NB4 (cell line): ENCODE data around the gene PDS5B.

Experiments
- DNase-seq: peaks from one replicate; pipeline ENCODE4 v3.0.0; 2010; ENCODE audit warnings: low read depth
- H3K4me3 ChIP-seq: one replicate; pipeline ENCODE4 v1.5.1; 2011; ENCODE audit warnings: mild to moderate bottlenecking, low read depth, low read length, moderate library complexity
- MYC ChIP-seq: IDR thresholded peaks from 2 replicates; pipeline ENCODE4 v1.6.1; 2011; ENCODE audit warnings: low read depth, low read length
- POLR2A ChIP-seq: IDR thresholded peaks from 2 replicates; pipeline ENCODE4 v1.6.1; 2011; ENCODE audit warnings: mild to moderate bottlenecking; ENCODE audit not compliant: insufficient read length; ENCODE audit errors: extremely low read depth
- TF ChIP-seq, protein P1 (sequence below): IDR thresholded peaks from 2 replicates; pipeline ENCODE4 v1.6.1; 2011; ENCODE audit warnings: low read depth, low read length
- TF ChIP-seq, protein P2 (sequence below): IDR thresholded peaks from one replicate; pipeline ENCODE4 v1.5.1; 2012; ENCODE audit warnings: low read depth, low read length

The PDS5B gene

DNA sequence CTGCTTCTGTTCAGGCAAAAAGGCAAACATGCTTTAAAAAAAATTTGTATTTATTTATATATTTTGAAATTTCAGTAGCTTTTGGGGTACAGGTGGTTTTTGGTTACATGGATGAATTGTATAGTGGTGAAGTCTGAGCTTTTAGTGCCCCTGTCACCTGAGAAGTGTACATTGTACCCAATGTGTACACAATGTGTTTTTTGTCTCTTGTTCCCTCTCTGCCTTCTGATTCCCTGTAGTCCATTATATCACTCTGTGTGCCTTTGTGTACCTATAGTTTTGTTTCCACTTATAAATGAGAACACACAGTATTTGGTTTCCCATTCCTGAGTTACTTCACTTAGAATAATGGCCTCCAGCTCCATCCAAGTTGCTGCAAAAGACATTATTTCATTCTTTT lies 77.4 kb downstream of the PDS5B start:
- no peak overlapping the region for H3K4me3 ChIP-seq
- DNase-seq = no peak
- TF ChIP-seq, protein P1, sequence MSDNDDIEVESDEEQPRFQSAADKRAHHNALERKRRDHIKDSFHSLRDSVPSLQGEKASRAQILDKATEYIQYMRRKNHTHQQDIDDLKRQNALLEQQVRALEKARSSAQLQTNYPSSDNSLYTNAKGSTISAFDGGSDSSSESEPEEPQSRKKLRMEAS = no peak
- TF ChIP-seq, protein P2, sequence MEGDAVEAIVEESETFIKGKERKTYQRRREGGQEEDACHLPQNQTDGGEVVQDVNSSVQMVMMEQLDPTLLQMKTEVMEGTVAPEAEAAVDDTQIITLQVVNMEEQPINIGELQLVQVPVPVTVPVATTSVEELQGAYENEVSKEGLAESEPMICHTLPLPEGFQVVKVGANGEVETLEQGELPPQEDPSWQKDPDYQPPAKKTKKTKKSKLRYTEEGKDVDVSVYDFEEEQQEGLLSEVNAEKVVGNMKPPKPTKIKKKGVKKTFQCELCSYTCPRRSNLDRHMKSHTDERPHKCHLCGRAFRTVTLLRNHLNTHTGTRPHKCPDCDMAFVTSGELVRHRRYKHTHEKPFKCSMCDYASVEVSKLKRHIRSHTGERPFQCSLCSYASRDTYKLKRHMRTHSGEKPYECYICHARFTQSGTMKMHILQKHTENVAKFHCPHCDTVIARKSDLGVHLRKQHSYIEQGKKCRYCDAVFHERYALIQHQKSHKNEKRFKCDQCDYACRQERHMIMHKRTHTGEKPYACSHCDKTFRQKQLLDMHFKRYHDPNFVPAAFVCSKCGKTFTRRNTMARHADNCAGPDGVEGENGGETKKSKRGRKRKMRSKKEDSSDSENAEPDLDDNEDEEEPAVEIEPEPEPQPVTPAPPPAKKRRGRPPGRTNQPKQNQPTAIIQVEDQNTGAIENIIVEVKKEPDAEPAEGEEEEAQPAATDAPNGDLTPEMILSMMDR = no peak
- TF ChIP-seq MYC (no peak), POLR2A (no peak)

GRCh38 chr13:32666990-32667571 lies 80.8 kb downstream of the PDS5B start:
- H3K4me3 ChIP-seq = no peak overlapping the region
- no peak for DNase-seq
- TF ChIP-seq MYC = no peak
- TF ChIP-seq, protein P2 = no peak
- TF ChIP-seq, protein P1 = no peak
- TF ChIP-seq POLR2A = no peak

DNA sequence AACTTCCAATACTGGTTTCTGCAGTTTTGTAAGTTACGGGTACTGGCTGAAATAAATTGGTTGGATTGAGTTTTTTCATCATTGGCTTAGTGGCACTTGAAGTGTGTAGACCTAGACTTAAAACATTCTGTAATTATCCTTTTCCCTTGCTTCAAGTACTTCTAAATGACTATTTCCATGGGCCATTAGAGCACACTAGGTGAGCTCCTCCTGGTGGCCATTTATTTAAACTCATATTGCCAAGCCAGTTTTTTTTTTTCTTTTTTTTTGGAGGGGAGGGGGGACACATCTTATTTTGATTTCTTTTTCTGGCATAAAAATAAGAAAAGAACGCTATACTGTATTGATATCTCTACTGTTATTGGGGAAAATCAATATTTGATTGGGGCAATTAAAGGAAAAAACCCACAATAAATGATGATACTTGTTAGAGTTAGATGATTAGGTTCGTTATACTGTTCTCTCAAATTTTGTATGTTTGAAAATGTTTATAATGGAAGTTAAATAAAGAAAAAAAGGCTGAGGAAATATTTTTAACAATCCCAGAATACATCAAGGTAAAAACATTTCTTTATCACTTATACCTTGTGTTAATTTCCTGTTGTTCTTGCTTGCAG lies 82.9 kb downstream of the PDS5B start:
- TF ChIP-seq, protein P1 = no peak
- TF ChIP-seq, protein P2 = peak; percentile 69
- DNase-seq = peak; percentile 72
- H3K4me3 ChIP-seq = no peak overlapping the region

GRCh38 chr13:32674503-32674902 lies 88.3 kb downstream of the PDS5B start:
- TF ChIP-seq MYC = no peak
- TF ChIP-seq, protein P2 = no peak
- TF ChIP-seq, protein P1 = no peak
- no peak for TF ChIP-seq POLR2A
- DNase-seq = no peak
- no peak overlapping the region for H3K4me3 ChIP-seq

DNA sequence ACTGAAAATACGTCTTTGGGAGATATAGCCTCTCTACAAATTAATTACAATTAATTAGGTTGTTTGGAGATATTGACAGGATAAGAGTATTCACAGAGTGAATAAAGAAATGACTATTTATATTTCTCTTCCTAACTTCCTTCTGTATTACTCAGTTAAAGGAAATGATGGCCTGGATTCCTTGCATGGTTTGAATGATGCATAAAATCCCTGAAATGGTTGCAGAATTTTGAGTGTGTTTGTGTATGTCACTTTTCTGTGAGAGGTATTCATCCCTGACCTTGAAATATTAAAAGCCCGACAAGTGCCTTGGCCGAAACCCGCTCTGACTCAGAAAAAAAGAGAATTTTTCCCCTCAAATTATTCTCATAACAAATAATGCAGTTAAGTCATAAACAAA lies 90.0 kb downstream of the PDS5B start:
- TF ChIP-seq, protein P2 = no peak
- TF ChIP-seq MYC (no peak), POLR2A (no peak)
- TF ChIP-seq, protein P1 = no peak
- no peak overlapping the region for H3K4me3 ChIP-seq
- no peak for DNase-seq

GRCh38 chr13:32682130-32682529 lies 95.9 kb downstream of the PDS5B start:
- no peak overlapping the region for H3K4me3 ChIP-seq
- no peak for DNase-seq
- TF ChIP-seq, protein P1 = no peak
- TF ChIP-seq, protein P2 = no peak
- TF ChIP-seq POLR2A (no peak), MYC (no peak)
